Hepatocyte (in vitro differentiated cells): ENCODE measurements around the gene ZNF423. TPM values are rescaled to one million over a fixed set of nuclear protein-coding genes. Genes with fewer than 3 reads are reported as not detected.

ENCODE experiments used
- DNase-seq: peaks from one replicate; pipeline ENCODE4 v3.0.0-alpha.2; 2016; ENCODE audit warnings: low spot score
- H2AFZ ChIP-seq: fragments of 200-600 bp; sonication (generic); 2 replicates; pipeline ENCODE4 v1.6.0; 2016; ENCODE audit warnings: antibody characterized with exemption, mild to moderate bottlenecking
- H3K27ac ChIP-seq: fragments of 200-600 bp; sonication (generic); 2 replicates; pipeline ENCODE4 v1.5.1; 2016; ENCODE audit warnings: mild to moderate bottlenecking
- H3K27me3 ChIP-seq: fragments of 200-600 bp; sonication (generic); 2 replicates; pipeline ENCODE4 v1.6.1; 2016
- H3K36me3 ChIP-seq: fragments of 200-600 bp; sonication (generic); replicated peaks from 2 replicates; pipeline ENCODE4 v1.5.1; 2016; ENCODE audit warnings: low read depth; ENCODE audit not compliant: insufficient read depth
- H3K4me1 ChIP-seq: fragments of 200-600 bp; sonication (generic); 2 replicates; pipeline ENCODE4 v1.5.1; 2016; ENCODE audit warnings: mild to moderate bottlenecking, moderate library complexity; ENCODE audit not compliant: insufficient read depth
- H3K4me2 ChIP-seq: fragments of 200-600 bp; sonication (generic); 2 replicates; pipeline ENCODE4 v1.6.0; 2016
- H3K4me3 ChIP-seq: fragments of 200-600 bp; sonication (generic); 2 replicates; pipeline ENCODE4 v1.5.1; 2016; ENCODE audit warnings: mild to moderate bottlenecking
- H3K79me2 ChIP-seq: fragments of 200-600 bp; sonication (generic); 2 replicates; pipeline ENCODE4 v1.6.0; 2017; ENCODE audit warnings: mild to moderate bottlenecking
- H3K9me2 ChIP-seq: fragments of 200-600 bp; sonication (generic); replicated peaks from 2 replicates; pipeline ENCODE4 v1.6.0; 2017; ENCODE audit warnings: mild to moderate bottlenecking; ENCODE audit not compliant: insufficient read depth
- H3K9me3 ChIP-seq: fragments of 200-600 bp; sonication (generic); 2 replicates; pipeline ENCODE4 v1.5.1; 2016; ENCODE audit warnings: low read depth, mild to moderate bottlenecking
- H4K20me1 ChIP-seq: fragments of 200-600 bp; sonication (generic); 2 replicates; pipeline ENCODE4 v1.6.0; 2016; ENCODE audit warnings: mild to moderate bottlenecking; ENCODE audit not compliant: insufficient read depth, poor library complexity, severe bottlenecking
- CTCF ChIP-seq: fragments of 200-600 bp; sonication (generic); IDR thresholded peaks from 2 replicates; pipeline ENCODE4 v1.5.1; 2016; ENCODE audit warnings: antibody characterized with exemption, mild to moderate bottlenecking; ENCODE audit not compliant: poor library complexity
- EZH2 ChIP-seq: fragments of 200-600 bp; sonication (generic); IDR thresholded peaks from 2 replicates; pipeline ENCODE4 v1.6.1; 2016; ENCODE audit warnings: antibody characterized with exemption, mild to moderate bottlenecking, borderline replicate concordance
- EZH2phosphoT487 ChIP-seq: fragments of 200-600 bp; sonication (generic); IDR thresholded peaks from one replicate; pipeline ENCODE4 v1.6.1; 2018; ENCODE audit warnings: antibody characterized with exemption, mild to moderate bottlenecking, low read depth, moderate library complexity; ENCODE audit not compliant: unreplicated experiment, severe bottlenecking
- WGBS: methylation state at CpG from one replicate; pipeline ENCODE4 v1.1.6; 2016; ENCODE audit warnings: low lambda C conversion rate; ENCODE audit errors: missing lambda C conversion rate; 5-methylcytosine and 5-hydroxymethylcytosine counted together
- polyA plus RNA-seq: library from polyadenylated mRNA; unstranded; fragments of >200 nt; fragmentation: Nextera tagmentation; extraction: Ambion mirVana; gene quantifications from 2 replicates; pipeline ENCODE4 v1.2.1, GENCODE V29; 2016
- total RNA-seq: library from RNA; depleted of rRNA; stranded (reverse); fragments of >200 nt; gene quantifications from 2 replicates; pipeline ENCODE4 v1.2.3, GENCODE V29; 2014

ZNF423 gene
- total and polyA plus RNA-seq, 2 experiments from 2014 or later: 9.6 to 11.8 TPM

GRCh38 chr16:49837688-49838410, 18.1 kb downstream of the ZNF423 start:
- whole genome bisulfite sequencing: 79% methylated on average over 17 of the region's 17 CpGs
- no peaks in the 10 kb centered on the region for H3K9me3 ChIP-seq
- peaks cover 55% of the 10 kb centered on the region for H3K79me2 ChIP-seq
- DNase-seq: no peak
- no peak overlapping the region for H2AFZ ChIP-seq
- no peak for TF ChIP-seq EZH2phosphoT487
- no peak for TF ChIP-seq EZH2
- H3K4me2 ChIP-seq: peak overlapping the region; percentile 86
- H3K27ac ChIP-seq: peak overlapping the region; percentile 98
- H3K36me3 ChIP-seq: no peaks in the 10 kb centered on the region
- peaks cover 70% of the 10 kb centered on the region for H3K4me1 ChIP-seq
- H3K27me3 ChIP-seq: no peaks in the 10 kb centered on the region
- no peaks in the 10 kb centered on the region for H4K20me1 ChIP-seq
- H3K4me3 ChIP-seq: no peak overlapping the region
- no peaks in the 10 kb centered on the region for H3K9me2 ChIP-seq

DNA sequence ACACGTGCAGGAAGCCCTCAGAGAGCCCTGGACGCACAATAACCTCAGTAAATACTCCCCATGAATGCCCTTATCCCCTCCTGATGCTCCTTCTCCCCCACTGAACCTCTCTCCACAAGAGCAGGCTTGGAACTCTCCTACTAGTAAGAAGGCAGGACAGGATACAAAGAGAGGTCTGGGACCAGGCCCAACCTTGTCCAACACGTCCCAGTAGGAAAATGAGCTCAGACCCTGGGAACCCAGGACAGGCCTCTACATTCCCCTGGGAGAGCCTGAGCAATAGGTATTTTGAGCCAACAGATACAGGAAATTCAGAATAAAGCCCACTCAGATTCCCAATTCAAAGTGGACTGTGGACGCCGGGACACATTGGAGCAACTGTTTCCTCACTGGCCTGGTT, 19.2 kb downstream of the ZNF423 start:
- Histone ChIP-seq H3K4me2 (peak overlapping the region; percentile 76), H3K36me3 (no peaks in the 10 kb centered on the region), H3K79me2 (peaks cover 60% of the 10 kb centered on the region), H2AFZ (no peak overlapping the region), H3K4me3 (no peak overlapping the region), H4K20me1 (no peaks in the 10 kb centered on the region), H3K4me1 (peaks cover 82% of the 10 kb centered on the region), H3K27ac (peak overlapping the region; percentile 98), H3K27me3 (no peaks in the 10 kb centered on the region), H3K9me2 (no peaks in the 10 kb centered on the region), H3K9me3 (no peaks in the 10 kb centered on the region)
- TF ChIP-seq EZH2phosphoT487: no peak
- TF ChIP-seq CTCF: no peak
- 92% methylated on average over 5 of the region's 5 CpGs for WGBS
- no peak for DNase-seq

DNA sequence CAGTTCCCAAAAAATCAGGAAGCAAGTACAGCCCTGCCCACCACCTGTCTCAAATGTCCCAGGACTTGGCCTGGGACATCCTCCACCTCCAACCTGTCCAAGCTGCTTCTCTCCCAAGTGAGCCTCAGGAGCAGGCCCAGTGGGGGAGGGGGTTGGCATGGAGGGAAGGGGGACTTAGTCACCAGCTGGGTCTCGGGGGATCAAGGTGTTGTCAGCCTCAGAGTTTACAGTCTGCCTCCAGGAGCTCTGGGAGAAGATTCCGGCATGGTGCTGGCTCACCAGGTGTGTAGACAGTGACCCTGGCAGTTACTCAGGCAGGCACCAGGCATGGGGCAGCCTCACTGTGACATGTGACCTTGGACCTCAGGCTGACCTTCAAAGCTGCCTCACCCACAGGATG, 19.7 kb downstream of the ZNF423 start:
- Histone ChIP-seq H3K27ac (peak overlapping the region; percentile 98), H3K79me2 (peaks cover 61% of the 10 kb centered on the region), H3K36me3 (no peaks in the 10 kb centered on the region), H3K4me2 (peak overlapping the region; percentile 76), H3K4me1 (peaks cover 84% of the 10 kb centered on the region), H4K20me1 (no peaks in the 10 kb centered on the region), H3K9me3 (no peaks in the 10 kb centered on the region), H3K27me3 (no peaks in the 10 kb centered on the region), H2AFZ (no peak overlapping the region), H3K9me2 (no peaks in the 10 kb centered on the region), H3K4me3 (no peak overlapping the region)
- 71% methylated on average over 1 of the region's 2 CpGs for WGBS
- no peak for DNase-seq
- no peak for TF ChIP-seq EZH2phosphoT487
- no peak for TF ChIP-seq EZH2
- TF ChIP-seq CTCF: no peak

- no peaks in the 10 kb centered on the region for H3K27me3 ChIP-seq
- no peaks in the 10 kb centered on the region for H3K9me2 ChIP-seq
- peak overlapping the region; percentile 76 for H3K4me2 ChIP-seq
- H3K9me3 ChIP-seq: no peaks in the 10 kb centered on the region
- peaks cover 89% of the 10 kb centered on the region for H3K4me1 ChIP-seq
- no peaks in the 10 kb centered on the region for H3K36me3 ChIP-seq
- peak overlapping the region; percentile 98 for H3K27ac ChIP-seq
- WGBS: 37% methylated on average over 12 of the region's 13 CpGs
- peak overlapping the region; percentile 7 for H3K4me3 ChIP-seq
- no peaks in the 10 kb centered on the region for H4K20me1 ChIP-seq
- peak; percentile 61 for DNase-seq
- H2AFZ ChIP-seq: no peak overlapping the region
- H3K79me2 ChIP-seq: peaks cover 63% of the 10 kb centered on the region
- TF ChIP-seq CTCF (peak; percentile 8), EZH2 (no peak)
Measured at GRCh38 chr16:49835161-49835777, 20.6 kb downstream of the ZNF423 start.
